Endothelial cell of umbilical vein (primary cell): ENCODE measurements around the gene SLC49A4. TPM values are rescaled to one million over a fixed set of nuclear protein-coding genes. Genes with fewer than 3 reads are reported as not detected.

ENCODE experiments used
- BruUV-seq: library from RNA; stranded (reverse); fragments of 400-500 nt; replicated peaks from 2 replicates; lab custom pipeline; 2021; lab: Mats Ljungman, UMichigan
- CTCF ChIA-PET: fragments of 300-600, 350-600 bp; sonication (Branson Sonifier 250); formaldehyde crosslinking; loops from one replicate; lab custom pipeline; 2021; ENCODE audit warnings: antibody characterized with exemption, inconsistent platforms; lab: Charles Lee
- POLR2A ChIA-PET: fragments of 300-600, 350-600 bp; sonication (Branson Sonifier 250); formaldehyde crosslinking; loops from one replicate; lab custom pipeline; 2021; ENCODE audit warnings: antibody characterized with exemption, inconsistent platforms; lab: Charles Lee
- DNase-seq: peaks from one replicate; pipeline ENCODE4 v3.0.0-alpha.2; 2011; ENCODE audit warnings: low read depth, low spot score
- FAIRE-seq: peaks from 2 replicates; lab custom pipeline; 2011; peaks lifted over from hg19 to GRCh38; lab: Jason Lieb, UNC
- H2AFZ ChIP-seq: 2 replicates; pipeline ENCODE4 v1.6.0; 2012; ENCODE audit warnings: low read depth, low read length, control low read depth, inconsistent platforms
- H3K27ac ChIP-seq: 2 replicates; pipeline ENCODE4 v1.5.1; 2011; ENCODE audit warnings: low read depth, mild to moderate bottlenecking, control low read depth, low read length, moderate library complexity; ENCODE audit not compliant: insufficient read depth
- H3K27me3 ChIP-seq, 2 experiments: 2 replicates each; pipeline versions ENCODE4 v1.6.0 to v1.6.1; 2011; ENCODE audit warnings: low read length in 2 of 2, mixed read lengths in 1 of 2; ENCODE audit not compliant: control insufficient read depth in 2 of 2, insufficient read depth in 2 of 2
- H3K36me3 ChIP-seq, 2 experiments: 2 replicates in 1 of 2; 3 replicates in 1 of 2; pipeline ENCODE4 v1.5.1; 2011; ENCODE audit warnings: low read length in 2 of 2, mild to moderate bottlenecking in 1 of 2, moderate library complexity in 1 of 2; ENCODE audit not compliant: control insufficient read depth in 2 of 2, insufficient read depth in 2 of 2; ENCODE audit errors: extremely low read depth in 1 of 2
- H3K4me1 ChIP-seq: 3 replicates; pipeline ENCODE4 v1.5.1; 2011; ENCODE audit warnings: mild to moderate bottlenecking, low read length; ENCODE audit not compliant: control insufficient read depth, insufficient read depth; ENCODE audit errors: extremely low read depth
- H3K4me2 ChIP-seq: 2 replicates; pipeline ENCODE4 v1.6.1; 2011; ENCODE audit warnings: low read length, control low read depth, mixed read lengths; ENCODE audit not compliant: insufficient read depth
- H3K4me3 ChIP-seq, 3 experiments: fragments of 200-600 bp in 1 of 3; sonication (generic), shearing (Covaris generic) in 1 of 3; replicated peaks in 1 of 3; 2 replicates each; pipeline ENCODE4 v1.5.1; 2011 to 2016; ENCODE audit warnings: control low read depth in 3 of 3, low read length in 3 of 3, mild to moderate bottlenecking in 2 of 3, inconsistent platforms in 1 of 3, low read depth in 1 of 3, moderate library complexity in 1 of 3; ENCODE audit not compliant: insufficient read depth in 1 of 3
- H3K79me2 ChIP-seq: 2 replicates; pipeline ENCODE4 v1.6.0; 2012; ENCODE audit warnings: low read length, inconsistent platforms; ENCODE audit not compliant: control insufficient read depth, insufficient read depth
- H3K9ac ChIP-seq: replicated peaks from 2 replicates; pipeline ENCODE3; 2011; ENCODE audit warnings: low read length, control low read depth; ENCODE audit not compliant: insufficient read depth; ENCODE audit errors: extremely low read depth
- H3K9me1 ChIP-seq: replicated peaks from 3 replicates; pipeline ENCODE4 v1.6.0; 2011; ENCODE audit warnings: mild to moderate bottlenecking, low read length; ENCODE audit not compliant: control insufficient read depth, insufficient read depth; ENCODE audit errors: extremely low read depth
- H3K9me3 ChIP-seq: replicated peaks from 2 replicates; pipeline ENCODE4 v1.5.1; 2012; ENCODE audit warnings: low read length, inconsistent platforms; ENCODE audit not compliant: control insufficient read depth, insufficient read depth
- H4K20me1 ChIP-seq: replicated peaks from 2 replicates; pipeline ENCODE3; 2011; ENCODE audit warnings: mild to moderate bottlenecking, low read length; ENCODE audit not compliant: control insufficient read depth, insufficient read depth; ENCODE audit errors: extremely low read depth
- CTCF ChIP-seq, 2 donors: IDR thresholded peaks; 1 replicate in 1 of 2; 2 replicates in 1 of 2; pipeline ENCODE4 v1.5.1; 2011; ENCODE audit warnings: low read length in 2 of 2, mild to moderate bottlenecking in 2 of 2, moderate library complexity in 2 of 2, control low read depth in 1 of 2, inconsistent platforms in 1 of 2, low read depth in 1 of 2; ENCODE audit not compliant: insufficient read depth in 1 of 2; ENCODE audit errors: extremely low read depth in 1 of 2
- EZH2 ChIP-seq: IDR thresholded peaks from 2 replicates; pipeline ENCODE4 v1.6.1; 2012; ENCODE audit warnings: borderline replicate concordance, low read depth, mild to moderate bottlenecking, moderate library complexity, low read length, inconsistent platforms; ENCODE audit not compliant: severe bottlenecking
- FOS ChIP-seq: IDR thresholded peaks from 2 replicates; pipeline ENCODE4 v1.6.1; 2011; ENCODE audit warnings: mild to moderate bottlenecking, low read length, moderate library complexity, borderline replicate concordance; ENCODE audit not compliant: insufficient read depth
- GATA2 ChIP-seq: IDR thresholded peaks from 2 replicates; pipeline ENCODE4 v1.7.0; 2011; ENCODE audit warnings: low read depth, mild to moderate bottlenecking, moderate library complexity, mixed read lengths, low read length; ENCODE audit not compliant: insufficient read length, insufficient read depth
- JUN ChIP-seq: IDR thresholded peaks from 2 replicates; pipeline ENCODE4 v1.6.1; 2011; ENCODE audit warnings: borderline replicate concordance, low read depth; ENCODE audit not compliant: insufficient read length, insufficient read depth
- MAX ChIP-seq: IDR thresholded peaks from 2 replicates; pipeline ENCODE4 v1.6.1; 2011; ENCODE audit not compliant: insufficient read depth, insufficient read length
- MYC ChIP-seq: IDR thresholded peaks from one replicate; pipeline ENCODE4 v1.6.1; 2011; ENCODE audit warnings: mild to moderate bottlenecking, low read depth, low read length
- POLR2A ChIP-seq: IDR thresholded peaks from 2 replicates; pipeline ENCODE4 v1.6.1; 2012; ENCODE audit warnings: low read depth, mild to moderate bottlenecking, control low read depth, low read length
- POLR2AphosphoS5 ChIP-seq: IDR thresholded peaks from 2 replicates; pipeline ENCODE4 v1.6.1; 2012; ENCODE audit warnings: low read depth, mild to moderate bottlenecking, control low read depth, low read length, moderate library complexity; ENCODE audit not compliant: insufficient read depth
- dilution Hi-C: fragments of 300-500 bp; cut with MboI; formaldehyde crosslinking; loops from one replicate; pipeline ENCODE4 v1.15.0; 2019; ENCODE audit warnings: low sequenced_read_pairs; ENCODE audit not compliant: extremely low pct_ligation_motif_present
- intact Hi-C: fragments of 100-400 bp; cut with micrococcal nuclease; formaldehyde crosslinking; loops from one replicate; pipeline ENCODE4 v1.10.0; 2022
- polyA plus RNA-seq, 4 experiments: library from polyadenylated mRNA; depleted of rRNA in 3 of 4; stranded (reverse) in 3 of 4; unstranded in 1 of 4; fragments of >200 nt; gene quantifications; 2 replicates each; pipeline versions ENCODE4 v1.2.1 to v1.2.3, GENCODE V29; 2011 to 2012; ENCODE audit warnings: missing spikeins in 1 of 4
- total RNA-seq: library from RNA; stranded (reverse); gene quantifications from 2 replicates; pipeline ENCODE4 v1.2.3, GENCODE V29; 2021

Gene SLC49A4
- total and polyA plus RNA-seq, 2 donors (not counting 3 experiments of a cell fraction or from before 2014, with no cell fraction given) = 10.9 to 11.6 TPM

DNA sequence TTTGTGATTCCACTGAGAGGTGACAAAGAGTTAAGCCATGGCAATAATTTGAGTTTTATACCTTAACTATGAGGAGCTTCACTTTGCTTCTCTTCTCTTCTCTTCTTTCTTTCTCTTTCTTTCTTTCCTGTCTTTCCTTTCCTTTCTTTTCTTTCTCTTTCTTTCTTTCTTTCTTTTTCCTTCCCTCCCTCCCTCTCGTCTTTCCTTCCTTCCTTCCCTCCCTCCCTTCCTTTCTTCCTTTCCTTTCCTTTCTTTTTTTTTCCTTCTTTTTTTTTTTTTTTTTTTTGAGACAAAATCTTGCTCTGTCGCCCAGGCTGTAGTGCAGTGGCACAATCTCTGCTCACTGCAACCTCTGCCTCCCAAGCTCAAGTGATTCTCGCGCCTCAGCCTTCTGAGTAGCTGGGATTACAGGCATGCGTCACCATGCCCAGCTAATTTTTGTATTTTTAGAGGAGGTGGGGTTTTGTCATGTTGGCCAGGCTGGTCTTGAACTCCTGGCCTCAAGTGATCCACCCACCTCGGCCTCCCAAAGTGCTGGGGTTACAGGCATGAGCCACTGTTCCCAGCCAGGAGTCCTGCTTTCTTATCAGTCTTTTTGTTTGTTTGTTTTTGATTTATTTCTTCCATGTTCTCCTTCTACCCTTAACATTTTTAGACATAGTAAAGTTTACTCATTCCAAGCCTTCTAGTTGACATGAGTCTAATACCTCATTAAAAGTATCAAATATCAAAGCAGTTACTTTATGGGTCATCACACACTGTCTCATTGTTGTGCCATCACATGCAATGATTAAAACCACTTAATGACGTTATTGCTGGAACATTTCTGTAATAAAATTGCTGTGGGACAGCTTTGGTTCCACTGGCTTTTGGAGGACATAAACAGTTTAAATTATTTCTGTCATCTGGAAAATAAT, 29.9 kb downstream of the SLC49A4 start:
- H3K36me3 ChIP-seq = no peaks in the 10 kb centered on the region
- H3K9ac ChIP-seq = no peak overlapping the region
- no peaks in the 10 kb centered on the region for H3K9me3 ChIP-seq
- no peak for TF ChIP-seq MYC
- no peak for TF ChIP-seq POLR2A
- TF ChIP-seq CTCF (IDR thresholded peaks at IDR 0.05; ENCODE audit: extremely low read depth in 1 of 2, insufficient read depth in 1 of 2, low read depth in 1 of 2, low read length in 2 of 2) = no peak
- no peak for TF ChIP-seq POLR2AphosphoS5
- no peak for TF ChIP-seq JUN
- TF ChIP-seq MAX = no peak
- TF ChIP-seq GATA2 = no peak
- no peak for TF ChIP-seq EZH2
- TF ChIP-seq FOS = no peak
- no peak overlapping the region for H3K27ac ChIP-seq
- H3K4me3 ChIP-seq = no peak overlapping the region
- BruUV-seq = no TSS peak
- no peaks in the 10 kb centered on the region for H3K9me1 ChIP-seq
- no peaks in the 10 kb centered on the region for H3K27me3 ChIP-seq
- dilution Hi-C loops = no loop called here
- no peak overlapping the region for H2AFZ ChIP-seq
- no peaks in the 10 kb centered on the region for H3K79me2 ChIP-seq
- POLR2A ChIA-PET = interaction anchor here (0.7 kb wide), 1 partner anchor 103 kb away, joined by 7 read pairs; no protein-coding TSS in a partner anchor
- FAIRE-seq (no peak), DNase-seq (no peak)
- no peaks in the 10 kb centered on the region for H4K20me1 ChIP-seq
- no peak overlapping the region for H3K4me2 ChIP-seq
- no peaks in the 10 kb centered on the region for H3K4me1 ChIP-seq
- intact Hi-C loops = no loop called here
- CTCF ChIA-PET = interaction anchor here (0.7 to 1.5 kb wide), 2 partner anchors 13 to 53 kb away, joined by 5 to 6 read pairs; no protein-coding TSS in a partner anchor
